Measurements from ENCODE around the gene FYB2.

GRCh38 chr1:56824271-56824670, 5.1 kb upstream of the FYB2 start:
- TF ChIP-seq TOX (CRISPR knock-in tag; IDR thresholded peaks at IDR 0.05; ENCODE audit: borderline replicate concordance) (no peak), PPARA (CRISPR knock-in tag; IDR thresholded peaks at IDR 0.05; ENCODE audit: borderline replicate concordance) (no peak), ZFP30 (CRISPR knock-in tag; IDR thresholded peaks at IDR 0.05) (no peak), RARB (CRISPR knock-in tag; IDR thresholded peaks at IDR 0.05) (no peak)
- TF ChIP-seq, protein P1, sequence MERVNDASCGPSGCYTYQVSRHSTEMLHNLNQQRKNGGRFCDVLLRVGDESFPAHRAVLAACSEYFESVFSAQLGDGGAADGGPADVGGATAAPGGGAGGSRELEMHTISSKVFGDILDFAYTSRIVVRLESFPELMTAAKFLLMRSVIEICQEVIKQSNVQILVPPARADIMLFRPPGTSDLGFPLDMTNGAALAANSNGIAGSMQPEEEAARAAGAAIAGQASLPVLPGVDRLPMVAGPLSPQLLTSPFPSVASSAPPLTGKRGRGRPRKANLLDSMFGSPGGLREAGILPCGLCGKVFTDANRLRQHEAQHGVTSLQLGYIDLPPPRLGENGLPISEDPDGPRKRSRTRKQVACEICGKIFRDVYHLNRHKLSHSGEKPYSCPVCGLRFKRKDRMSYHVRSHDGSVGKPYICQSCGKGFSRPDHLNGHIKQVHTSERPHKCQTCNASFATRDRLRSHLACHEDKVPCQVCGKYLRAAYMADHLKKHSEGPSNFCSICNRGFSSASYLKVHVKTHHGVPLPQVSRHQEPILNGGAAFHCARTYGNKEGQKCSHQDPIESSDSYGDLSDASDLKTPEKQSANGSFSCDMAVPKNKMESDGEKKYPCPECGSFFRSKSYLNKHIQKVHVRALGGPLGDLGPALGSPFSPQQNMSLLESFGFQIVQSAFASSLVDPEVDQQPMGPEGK (CRISPR knock-in tag; IDR thresholded peaks at IDR 0.05; ENCODE audit: borderline replicate concordance): no peak
- TF ChIP-seq, protein P2, sequence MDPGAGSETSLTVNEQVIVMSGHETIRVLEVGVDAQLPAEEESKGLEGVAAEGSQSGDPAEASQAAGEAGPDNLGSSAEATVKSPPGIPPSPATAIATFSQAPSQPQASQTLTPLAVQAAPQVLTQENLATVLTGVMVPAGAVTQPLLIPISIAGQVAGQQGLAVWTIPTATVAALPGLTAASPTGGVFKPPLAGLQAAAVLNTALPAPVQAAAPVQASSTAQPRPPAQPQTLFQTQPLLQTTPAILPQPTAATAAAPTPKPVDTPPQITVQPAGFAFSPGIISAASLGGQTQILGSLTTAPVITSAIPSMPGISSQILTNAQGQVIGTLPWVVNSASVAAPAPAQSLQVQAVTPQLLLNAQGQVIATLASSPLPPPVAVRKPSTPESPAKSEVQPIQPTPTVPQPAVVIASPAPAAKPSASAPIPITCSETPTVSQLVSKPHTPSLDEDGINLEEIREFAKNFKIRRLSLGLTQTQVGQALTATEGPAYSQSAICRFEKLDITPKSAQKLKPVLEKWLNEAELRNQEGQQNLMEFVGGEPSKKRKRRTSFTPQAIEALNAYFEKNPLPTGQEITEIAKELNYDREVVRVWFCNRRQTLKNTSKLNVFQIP (CRISPR knock-in tag; IDR thresholded peaks at IDR 0.05; ENCODE audit: borderline replicate concordance, low read depth): no peak
